Neuronal stem cell (in vitro differentiated cells): Measurements from ENCODE around the gene PRRX2.

Experiments
- DNase-seq: peaks from one replicate; pipeline ENCODE4 v3.0.0-alpha.2; 2013; ENCODE audit warnings: low spot score
- H2AFZ ChIP-seq: one replicate; pipeline ENCODE4 v1.6.1; 2013; ENCODE audit warnings: mild to moderate bottlenecking, low read length, inconsistent platforms
- H2AK5ac ChIP-seq: 2 replicates; pipeline ENCODE4 v1.6.1; 2013; ENCODE audit warnings: low read depth, mild to moderate bottlenecking, inconsistent platforms, low read length, moderate library complexity, mixed read lengths
- H2BK120ac ChIP-seq: 2 replicates; pipeline ENCODE4 v1.6.1; 2013; ENCODE audit warnings: low read depth, mild to moderate bottlenecking, inconsistent platforms, low read length, moderate library complexity, mixed read lengths
- H2BK12ac ChIP-seq: one replicate; pipeline ENCODE4 v1.6.1; 2013; ENCODE audit warnings: low read length, inconsistent platforms
- H2BK15ac ChIP-seq: 2 replicates; pipeline ENCODE4 v1.6.1; 2013; ENCODE audit warnings: mild to moderate bottlenecking, low read length, inconsistent platforms, mixed read lengths
- H2BK5ac ChIP-seq: one replicate; pipeline ENCODE4 v1.6.1; 2013; ENCODE audit warnings: inconsistent platforms, mild to moderate bottlenecking, low read length, moderate library complexity
- H3K14ac ChIP-seq: one replicate; pipeline ENCODE4 v1.6.1; 2013; ENCODE audit warnings: low read length, inconsistent platforms
- H3K18ac ChIP-seq: 2 replicates; pipeline ENCODE4 v1.6.1; 2013; ENCODE audit warnings: low read length, inconsistent platforms
- H3K23ac ChIP-seq: 2 replicates; pipeline ENCODE4 v1.6.1; 2013; ENCODE audit warnings: low read depth, mild to moderate bottlenecking, mixed read lengths, low read length, inconsistent platforms; ENCODE audit not compliant: poor library complexity
- H3K27ac ChIP-seq: replicated peaks from 3 replicates; pipeline ENCODE4 v1.5.1; 2013; ENCODE audit warnings: low read length, inconsistent platforms
- H3K27me3 ChIP-seq, 3 experiments: 2 replicates each; pipeline ENCODE4 v1.6.1; 2013; ENCODE audit warnings: low read length in 3 of 3, mild to moderate bottlenecking in 2 of 3, inconsistent platforms in 1 of 3, low read depth in 1 of 3, mixed read lengths in 1 of 3, moderate library complexity in 1 of 3; ENCODE audit not compliant: control insufficient read depth in 3 of 3, insufficient read depth in 3 of 3
- H3K36me3 ChIP-seq, 2 donors: replicated peaks in 1 of 2; 2 replicates each; pipeline ENCODE4 v1.6.1; 2013; ENCODE audit warnings: low read length in 2 of 2; ENCODE audit not compliant: control insufficient read depth in 2 of 2, insufficient read depth in 2 of 2
- H3K4ac ChIP-seq: 2 replicates; pipeline ENCODE4 v1.6.1; 2013; ENCODE audit warnings: inconsistent platforms, mild to moderate bottlenecking, low read length, moderate library complexity
- H3K4me1 ChIP-seq, 2 donors: 1 replicate in 1 of 2; 2 replicates in 1 of 2; pipeline ENCODE4 v1.6.1; 2013; ENCODE audit warnings: low read length in 2 of 2, low read depth in 1 of 2; ENCODE audit not compliant: control insufficient read depth in 2 of 2, insufficient read depth in 1 of 2
- H3K4me2 ChIP-seq: one replicate; pipeline ENCODE4 v1.6.1; 2013; ENCODE audit warnings: mild to moderate bottlenecking, low read length, inconsistent platforms; ENCODE audit not compliant: insufficient read depth, poor library complexity, severe bottlenecking
- H3K4me3 ChIP-seq, 2 donors: 2 replicates each; pipeline ENCODE4 v1.5.1; 2013; ENCODE audit warnings: low read length in 2 of 2, mild to moderate bottlenecking in 2 of 2, inconsistent platforms in 1 of 2, moderate library complexity in 1 of 2
- H3K79me1 ChIP-seq: one replicate; pipeline ENCODE4 v1.6.1; 2013; ENCODE audit warnings: low read depth, mild to moderate bottlenecking, inconsistent platforms, low read length, moderate library complexity
- H3K9ac ChIP-seq: one replicate; pipeline ENCODE4 v1.6.1; 2013; ENCODE audit warnings: mild to moderate bottlenecking, low read depth, low read length, inconsistent platforms; ENCODE audit not compliant: poor library complexity
- H3K9me3 ChIP-seq, 2 donors: replicated peaks in 1 of 2; 2 replicates each; pipeline versions ENCODE3 to v1.6.1; 2013; ENCODE audit warnings: low read length in 2 of 2, mild to moderate bottlenecking in 2 of 2, inconsistent platforms in 1 of 2, low read depth in 1 of 2, mixed read lengths in 1 of 2, moderate library complexity in 1 of 2; ENCODE audit not compliant: control insufficient read depth in 2 of 2, insufficient read depth in 1 of 2
- H4K8ac ChIP-seq: one replicate; pipeline ENCODE4 v1.6.1; 2013; ENCODE audit warnings: low read depth, mild to moderate bottlenecking, inconsistent platforms, low read length, moderate library complexity
- H4K91ac ChIP-seq: one replicate; pipeline ENCODE4 v1.6.1; 2013; ENCODE audit warnings: low read length, low read depth, mild to moderate bottlenecking, inconsistent platforms; ENCODE audit not compliant: poor library complexity
- WGBS, 2 donors: extraction: QIAGEN DNeasy Blood & Tissue Kit; methylation state at CpG; one replicate each; pipeline ENCODE4 v1.1.7; 2013; ENCODE audit warnings: missing lambda C conversion rate in 2 of 2, mixed read lengths in 1 of 2; ENCODE audit not compliant: insufficient read length in 2 of 2, insufficient replicate concordance in 1 of 2; ENCODE audit errors: extremely low coverage in 2 of 2; 5-methylcytosine and 5-hydroxymethylcytosine counted together

Gene PRRX2

GRCh38 chr9:129735546-129735945, 70.1 kb downstream of the PRRX2 start:
- H3K18ac ChIP-seq = peak overlapping the region; percentile 85
- peak overlapping the region; percentile 96 for H2BK15ac ChIP-seq
- DNase-seq = no peak

GRCh38 chr9:129736334-129736733, 70.9 kb downstream of the PRRX2 start:
- Histone ChIP-seq H2BK12ac (peak overlapping the region; percentile 63), H3K79me1 (peaks cover 1% of the 10 kb centered on the region), H2BK120ac (no peak overlapping the region), H4K91ac (no peak overlapping the region), H3K4ac (no peak overlapping the region), H2AFZ (no peak overlapping the region), H3K4me1 (peaks cover 0 to 3% of the 10 kb centered on the region in 2 donors), H3K4me3 (no peak overlapping the region), H2BK5ac (no peak overlapping the region), H4K8ac (no peak overlapping the region), H3K23ac (peak overlapping the region; percentile 80), H3K9ac (no peak overlapping the region), H3K9me3 (no peaks in the 10 kb centered on the region), H3K27ac (no peak overlapping the region), H3K4me2 (no peak overlapping the region), H3K14ac (no peak overlapping the region), H3K18ac (no peak overlapping the region), H3K27me3 (peaks cover 0 to 35% (median 4%) of the 10 kb centered on the region in 3 experiments), H2BK15ac (peak overlapping the region; percentile 37), H3K36me3 (no peaks in the 10 kb centered on the region), H2AK5ac (peak overlapping the region; percentile 75)
- no peak for DNase-seq
- WGBS, 2 donors = no CpG with 5 or more reads among the region's 20 CpGs

More at GRCh38 chr9:129735546-129735945, 70.1 kb downstream of the PRRX2 start:
- no peak overlapping the region for H2BK12ac ChIP-seq
- H3K9me3 ChIP-seq = no peaks in the 10 kb centered on the region
- H3K27me3 ChIP-seq = peaks cover 0 to 35% (median 4%) of the 10 kb centered on the region in 3 experiments
- H3K23ac ChIP-seq = peak overlapping the region; percentile 43
- no peak overlapping the region for H4K8ac ChIP-seq
- H3K36me3 ChIP-seq = no peaks in the 10 kb centered on the region
- peak overlapping the region; percentile 44 for H3K9ac ChIP-seq
- H3K4ac ChIP-seq = no peak overlapping the region
- H3K14ac ChIP-seq = peak overlapping the region; percentile 89
- no peak overlapping the region for H3K4me2 ChIP-seq
- H3K4me1 ChIP-seq = peaks cover 0 to 3% of the 10 kb centered on the region in 2 donors
- H2AFZ ChIP-seq = no peak overlapping the region
- H4K91ac ChIP-seq = no peak overlapping the region
- H2BK120ac ChIP-seq = no peak overlapping the region
- no CpG with 5 or more reads among the region's 6 CpGs for WGBS, 2 donors
- H2AK5ac ChIP-seq = peak overlapping the region; percentile 94
- H2BK5ac ChIP-seq = no peak overlapping the region
- H3K4me3 ChIP-seq = no peak overlapping the region
- peaks cover 1% of the 10 kb centered on the region for H3K79me1 ChIP-seq
- no peak overlapping the region for H3K27ac ChIP-seq

- no peak overlapping the region for H2BK12ac ChIP-seq
- H3K9me3 ChIP-seq = no peaks in the 10 kb centered on the region
- WGBS, 2 donors = no CpG with 5 or more reads among the region's 48 CpGs
- H2AK5ac ChIP-seq = no peak overlapping the region
- peak overlapping the region; percentile 5 for H3K14ac ChIP-seq
- DNase-seq = peak; percentile 87
- H4K91ac ChIP-seq = no peak overlapping the region
- H3K4ac ChIP-seq = no peak overlapping the region
- H3K79me1 ChIP-seq = peaks cover 1% of the 10 kb centered on the region
- peak overlapping the region; percentile 82 for H3K18ac ChIP-seq
- peak overlapping the region; percentile 100 for H2AFZ ChIP-seq
- no peak overlapping the region for H2BK120ac ChIP-seq
- peaks cover 0 to 32% (median 4%) of the 10 kb centered on the region in 3 experiments for H3K27me3 ChIP-seq
- peak overlapping the region; percentile 60 for H2BK15ac ChIP-seq
- peak overlapping the region; percentile 86 for H3K4me2 ChIP-seq
- peaks cover 0 to 3% of the 10 kb centered on the region in 2 donors for H3K4me1 ChIP-seq
- H4K8ac ChIP-seq = peak overlapping the region; percentile 20
- peak overlapping the region; percentile 29 for H2BK5ac ChIP-seq
- no peak overlapping the region for H3K9ac ChIP-seq
- H3K4me3 ChIP-seq = peak overlapping the region; percentile 46 to 82
- H3K23ac ChIP-seq = peak overlapping the region; percentile 88
- H3K36me3 ChIP-seq = no peaks in the 10 kb centered on the region
- H3K27ac ChIP-seq = no peak overlapping the region
Measured at GRCh38 chr9:129737479-129738274, 72.2 kb downstream of the PRRX2 start.

GRCh38 chr9:129739432-129739831, 74.0 kb downstream of the PRRX2 start:
- peaks cover 0 to 34% (median 4%) of the 10 kb centered on the region in 3 experiments for H3K27me3 ChIP-seq
- H3K4ac ChIP-seq = no peak overlapping the region
- no peak overlapping the region for H2BK15ac ChIP-seq
- H3K14ac ChIP-seq = no peak overlapping the region
- H3K9me3 ChIP-seq = no peaks in the 10 kb centered on the region
- H3K79me1 ChIP-seq = peaks cover 1% of the 10 kb centered on the region
- H3K18ac ChIP-seq = no peak overlapping the region
- H3K4me1 ChIP-seq = peaks cover 0 to 3% of the 10 kb centered on the region in 2 donors
- no peak for DNase-seq
- no peak overlapping the region for H3K4me2 ChIP-seq
- no CpG with 5 or more reads among the region's 16 CpGs for WGBS, 2 donors
- no peak overlapping the region for H2AK5ac ChIP-seq
- no peak overlapping the region for H4K91ac ChIP-seq
- no peak overlapping the region for H2BK12ac ChIP-seq
- no peaks in the 10 kb centered on the region for H3K36me3 ChIP-seq
- H3K4me3 ChIP-seq = peak overlapping the region in 1 of 2 donors; percentile 53
- no peak overlapping the region for H4K8ac ChIP-seq
- no peak overlapping the region for H3K9ac ChIP-seq
- H3K23ac ChIP-seq = no peak overlapping the region
- H2BK5ac ChIP-seq = no peak overlapping the region
- no peak overlapping the region for H2BK120ac ChIP-seq
- H3K27ac ChIP-seq = no peak overlapping the region
- no peak overlapping the region for H2AFZ ChIP-seq
